Ramos (cell line): ENCODE data around the gene SRR.
"Not testable (repeated sequence)": the region's sequence is repeated elsewhere in the genome, so short reads cannot be mapped to it uniquely, and the experiment has no call there.

Experiments used
- in situ Hi-C: fragments of 300-500 bp; cut with MboI; formaldehyde crosslinking; loops from one replicate; pipeline ENCODE4 v1.14.3; 2022; ENCODE audit warnings: low sequenced_read_pairs; ENCODE audit not compliant: unreplicated experiment

The SRR gene, protein sequence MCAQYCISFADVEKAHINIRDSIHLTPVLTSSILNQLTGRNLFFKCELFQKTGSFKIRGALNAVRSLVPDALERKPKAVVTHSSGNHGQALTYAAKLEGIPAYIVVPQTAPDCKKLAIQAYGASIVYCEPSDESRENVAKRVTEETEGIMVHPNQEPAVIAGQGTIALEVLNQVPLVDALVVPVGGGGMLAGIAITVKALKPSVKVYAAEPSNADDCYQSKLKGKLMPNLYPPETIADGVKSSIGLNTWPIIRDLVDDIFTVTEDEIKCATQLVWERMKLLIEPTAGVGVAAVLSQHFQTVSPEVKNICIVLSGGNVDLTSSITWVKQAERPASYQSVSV

DNA sequence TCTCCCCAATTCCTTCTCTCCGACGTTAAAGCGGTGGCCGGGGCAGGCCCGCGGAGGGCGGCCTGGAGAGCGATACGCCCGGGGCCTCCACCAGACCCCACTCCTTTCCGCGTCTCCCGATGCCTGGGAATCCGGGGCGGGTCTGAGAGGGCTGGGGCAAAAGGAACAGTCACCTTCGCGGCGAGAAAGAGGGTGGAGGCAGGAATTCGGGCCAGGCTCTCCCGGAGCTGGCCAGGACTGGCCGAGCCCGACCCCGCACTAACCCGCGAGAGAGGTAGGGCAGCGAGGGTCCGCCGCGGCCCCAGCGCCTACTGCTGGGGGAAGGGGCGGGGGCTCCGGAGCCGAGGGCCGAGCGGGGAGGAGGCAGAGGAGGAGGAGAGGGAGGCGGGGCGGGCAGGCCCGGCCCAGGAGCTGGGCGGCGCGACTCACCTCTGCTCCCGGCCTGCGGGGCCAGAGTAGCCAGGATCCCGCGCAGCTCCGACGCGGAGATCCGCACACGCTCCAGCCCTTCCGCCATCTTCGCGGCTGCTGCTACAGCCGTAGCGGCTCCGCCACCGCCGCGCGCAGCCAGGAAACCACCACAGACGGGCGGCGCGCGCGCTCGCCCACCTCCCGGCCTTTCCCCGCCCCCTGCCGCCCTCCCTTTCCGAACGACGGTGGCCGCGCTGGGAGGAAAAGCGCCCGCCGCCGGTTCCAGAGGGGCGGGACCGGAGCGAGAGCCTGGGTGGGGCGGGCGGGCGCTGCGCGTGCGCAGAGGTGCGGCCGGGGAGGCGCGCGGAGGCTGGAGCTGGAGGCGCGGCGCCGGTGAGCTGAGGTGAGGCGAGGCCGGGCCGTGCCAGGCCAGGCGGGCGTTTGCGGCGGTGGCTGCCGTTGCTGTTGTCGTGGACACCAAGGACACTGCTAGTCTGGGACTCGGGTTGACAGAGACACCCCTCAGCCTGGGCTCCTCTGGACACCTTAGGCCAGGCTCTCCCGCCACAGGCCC lies at the start of gene SRR, which contains the start of gene SMG6:
Gene SRR, plus strand, starts transcription at position 747 of the 985 bp plus-strand sequence. CDS start 11,611 bp downstream, outside the sequence.
Gene SMG6, minus strand, starts transcription at position 582 of the 985 bp plus-strand sequence. Its CDS starts 65 bp downstream, at position 517.
- in situ Hi-C loops, result no loop called here

DNA sequence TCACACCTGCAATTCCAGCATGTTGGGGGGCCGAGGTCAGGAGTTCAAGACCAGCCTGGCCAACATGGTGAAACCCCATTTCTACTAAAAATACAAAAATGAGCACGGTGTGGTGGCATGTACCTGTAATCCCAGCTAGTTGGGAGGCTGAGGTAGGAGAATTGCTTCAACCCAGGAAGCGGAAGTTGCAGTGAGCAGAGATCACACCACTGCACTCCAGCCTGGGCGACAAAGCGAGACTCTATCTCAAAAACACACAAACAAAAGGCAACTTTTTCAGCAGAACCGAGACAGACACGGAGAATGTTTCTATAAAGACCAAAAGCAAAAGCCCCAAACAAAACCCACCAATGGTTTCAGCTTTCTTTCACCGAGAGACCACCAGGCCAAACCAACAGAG lies 44.9 kb upstream of the SRR start:
- in situ Hi-C loops, result not testable (repeated sequence)

DNA sequence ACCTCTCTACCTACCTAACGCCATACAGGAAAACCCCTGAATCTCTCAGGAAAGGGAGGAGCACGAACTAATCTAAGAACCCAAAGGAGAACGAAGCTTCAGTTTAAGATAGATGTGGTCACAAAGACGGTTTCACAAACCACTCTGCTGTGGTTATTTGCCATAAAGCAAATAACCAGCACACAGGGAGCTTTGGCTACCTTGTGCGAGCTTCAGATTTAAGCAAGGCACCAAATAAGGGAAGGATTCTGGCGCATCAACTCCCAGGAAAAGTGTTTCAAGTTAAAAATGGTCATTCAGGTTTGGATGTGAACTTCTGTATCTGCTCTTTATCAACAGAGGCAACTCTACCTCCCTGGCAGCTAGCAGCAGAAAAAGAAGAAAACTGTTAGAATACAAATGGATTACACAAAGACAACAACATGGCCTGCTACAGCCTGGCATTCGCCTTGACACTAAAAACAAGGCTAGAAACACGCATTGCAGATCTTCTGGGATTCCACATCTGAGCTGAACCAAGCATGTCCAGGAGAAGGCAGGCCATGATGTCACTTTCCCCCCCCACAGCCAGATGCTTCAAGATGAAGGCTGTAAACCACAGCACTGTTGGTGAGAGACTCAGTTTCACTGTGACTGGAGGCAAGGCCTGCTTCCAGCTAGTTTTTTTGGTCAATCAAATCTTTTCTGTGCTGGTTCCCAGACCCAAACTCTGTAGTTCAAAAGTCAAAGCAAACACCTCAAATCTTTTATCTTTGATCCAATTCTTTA lies 43.8 kb upstream of the SRR start:
- in situ Hi-C loops, result no loop called here

DNA sequence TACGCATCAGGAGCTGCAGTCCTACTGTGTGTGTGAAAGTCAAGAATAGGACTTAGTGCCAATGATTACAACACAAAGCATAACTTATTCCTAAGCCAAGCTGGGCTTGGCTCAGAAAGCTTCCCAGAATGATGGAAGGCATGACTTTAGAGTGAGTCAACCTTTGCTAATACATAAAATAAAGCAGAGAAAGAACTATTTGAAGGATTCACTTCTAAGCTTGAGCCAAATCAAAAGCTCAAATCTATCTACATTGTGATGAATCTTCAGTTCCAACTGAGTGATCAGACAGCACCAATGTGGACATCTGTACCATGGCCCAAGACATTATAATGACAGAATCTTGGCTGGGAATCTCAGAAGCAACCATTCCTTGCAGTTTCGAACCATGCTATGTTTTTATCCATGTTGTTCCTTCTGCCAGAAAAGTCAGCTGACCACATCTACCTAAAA lies 41.6 kb upstream of the SRR start:
- in situ Hi-C loops, result no loop called here

DNA sequence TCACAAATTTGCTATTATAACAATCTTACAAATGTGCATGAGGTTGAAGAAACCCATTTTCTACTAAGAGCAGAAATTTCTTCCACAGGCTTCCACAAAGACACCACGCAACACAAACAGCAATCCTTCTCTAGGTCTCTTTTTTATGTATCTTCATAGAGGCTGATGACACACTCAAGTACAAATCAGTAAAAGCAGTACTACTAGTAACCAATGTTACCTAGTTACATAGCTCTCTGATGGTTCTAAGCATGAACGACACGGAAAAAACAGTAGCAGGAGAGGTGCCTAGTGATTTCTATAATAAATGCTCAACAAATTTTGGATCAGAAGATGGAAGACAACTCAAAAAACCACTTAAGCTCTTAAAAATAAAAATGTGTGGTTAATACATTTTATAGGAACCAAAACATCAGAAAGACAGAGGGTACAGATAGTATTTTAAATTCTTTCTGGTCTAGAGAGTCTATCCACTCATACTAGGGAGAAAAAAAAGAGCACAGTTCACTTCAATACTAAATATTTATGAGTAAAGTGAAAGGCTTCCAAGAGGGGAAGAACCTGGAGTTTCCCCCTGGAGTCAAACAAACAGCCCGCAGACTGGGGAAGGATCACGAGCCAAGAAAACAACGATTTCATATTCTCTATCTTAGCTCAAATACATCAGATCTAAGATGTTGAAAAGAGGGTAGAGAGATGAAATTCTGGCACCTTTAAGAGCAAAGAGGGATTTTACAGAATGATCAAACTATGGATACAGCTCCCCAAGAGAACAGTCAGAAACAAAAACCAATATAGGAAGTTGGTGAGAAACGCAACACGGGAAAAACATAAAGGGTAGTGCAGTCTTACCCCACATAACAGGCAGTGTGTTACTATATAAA lies 40.3 kb upstream of the SRR start:
- in situ Hi-C loops, result no loop called here

DNA sequence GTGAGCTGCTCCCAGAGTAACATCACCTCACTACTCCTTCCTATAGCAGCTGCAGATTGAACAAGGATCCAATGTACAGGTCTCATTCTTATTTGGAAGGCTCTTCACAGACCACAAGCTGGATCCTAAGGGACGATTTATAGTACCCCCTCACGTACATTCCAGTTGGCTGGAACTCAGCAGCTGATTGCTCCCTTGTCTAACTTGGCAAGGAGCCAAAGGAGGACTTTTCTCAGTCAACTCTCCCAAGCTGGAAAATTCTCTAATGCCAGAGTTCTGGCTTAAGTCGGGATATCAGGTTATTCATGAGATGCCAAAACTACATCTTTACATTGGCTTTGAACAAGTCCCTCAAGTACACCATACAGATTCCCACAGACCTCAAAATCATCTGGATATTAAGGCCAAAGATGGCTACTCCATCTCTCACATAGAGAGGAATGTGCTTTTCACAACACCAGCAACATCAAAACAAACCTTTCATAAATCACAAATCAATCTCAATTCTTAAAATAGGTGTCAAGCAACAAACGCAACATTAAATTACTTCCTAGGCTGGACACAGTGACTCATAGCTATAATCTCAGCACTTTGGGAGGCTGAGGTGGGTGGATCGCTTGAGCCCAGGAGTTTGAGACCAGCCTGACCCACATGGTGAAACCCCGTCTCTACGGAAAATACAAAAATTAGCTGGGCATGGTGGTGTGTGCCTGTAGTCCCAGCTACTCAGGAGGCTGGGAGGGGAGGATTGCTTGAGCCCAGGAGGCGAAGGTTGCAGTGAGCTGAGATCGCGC lies 39.5 kb upstream of the SRR start:
- in situ Hi-C loops, result no loop called here

DNA sequence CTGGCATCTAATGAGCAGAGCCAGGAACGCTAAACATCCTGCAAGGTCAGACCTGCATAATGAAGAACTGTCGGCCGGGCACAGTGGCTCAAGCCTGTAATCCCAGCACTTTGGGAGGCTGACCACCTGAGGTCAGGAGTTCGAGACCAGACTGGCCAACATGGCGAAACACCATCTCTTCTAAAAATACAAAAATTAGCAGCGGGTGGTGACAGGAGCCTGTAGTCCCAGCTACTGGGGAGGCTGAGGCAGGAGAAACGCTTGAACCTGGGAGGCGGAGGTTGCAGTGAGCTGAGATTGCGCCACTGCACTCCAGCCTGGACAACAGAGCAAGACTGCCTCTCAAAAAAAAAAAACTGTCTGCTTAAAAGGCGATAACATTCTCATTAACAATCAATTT lies 38.6 kb upstream of the SRR start:
- in situ Hi-C loops, result not testable (repeated sequence)

DNA sequence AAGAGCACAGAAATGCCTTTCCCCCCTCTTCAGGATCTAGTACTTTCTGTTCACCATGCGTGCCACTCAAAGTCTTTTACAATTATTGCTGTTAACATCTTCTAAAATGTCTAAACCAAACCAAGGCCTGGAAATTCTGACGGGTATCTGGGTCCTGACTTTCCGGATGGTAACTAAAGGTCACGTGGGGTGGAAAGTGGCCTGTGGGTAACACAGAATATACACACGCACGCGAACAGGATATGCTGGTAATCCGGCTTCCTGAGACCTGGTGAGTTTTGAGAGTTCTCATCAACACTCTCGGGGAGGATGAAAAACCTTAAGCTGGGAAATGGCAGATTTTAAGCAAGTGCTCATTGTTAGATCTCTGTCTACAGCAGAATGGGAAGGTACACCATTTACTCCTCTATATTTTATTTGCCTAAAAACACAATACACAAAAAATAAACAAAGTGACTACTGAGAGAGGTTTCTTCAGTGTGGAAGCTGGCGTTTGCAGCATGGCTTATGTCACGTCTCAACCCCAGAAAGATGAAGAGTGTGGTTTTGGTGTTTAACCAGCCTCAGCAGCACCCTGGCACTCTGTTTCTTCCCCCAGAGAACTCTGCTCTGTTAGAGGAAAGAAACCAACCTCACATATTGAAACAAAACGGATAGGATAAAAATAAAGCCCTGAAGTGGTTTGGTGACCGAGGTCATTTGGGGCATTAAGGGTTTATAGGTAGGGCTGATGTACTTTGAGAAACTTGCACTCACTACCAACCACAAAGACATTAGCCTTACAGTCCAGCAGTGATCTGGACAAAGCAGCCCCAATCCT lies 37.5 kb upstream of the SRR start:
- in situ Hi-C loops, result no loop called here

DNA sequence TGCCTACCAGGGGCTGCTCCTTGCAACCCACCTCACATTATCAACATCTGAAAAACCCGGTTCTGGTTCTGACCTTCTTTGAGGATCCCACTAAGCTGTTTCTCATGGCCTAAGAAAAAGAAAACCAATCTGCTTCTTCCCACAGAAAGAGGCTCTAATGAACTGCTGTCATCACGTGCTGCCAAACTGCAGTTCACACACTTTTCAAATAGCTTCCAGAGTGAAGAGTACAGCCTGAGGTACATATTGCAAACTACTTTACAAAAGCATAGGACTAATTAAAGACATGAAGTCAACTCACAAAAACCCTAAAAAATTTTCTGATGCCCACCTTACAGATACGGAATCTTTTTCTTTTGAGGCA lies 36.9 kb upstream of the SRR start:
- in situ Hi-C loops, result no loop called here

DNA sequence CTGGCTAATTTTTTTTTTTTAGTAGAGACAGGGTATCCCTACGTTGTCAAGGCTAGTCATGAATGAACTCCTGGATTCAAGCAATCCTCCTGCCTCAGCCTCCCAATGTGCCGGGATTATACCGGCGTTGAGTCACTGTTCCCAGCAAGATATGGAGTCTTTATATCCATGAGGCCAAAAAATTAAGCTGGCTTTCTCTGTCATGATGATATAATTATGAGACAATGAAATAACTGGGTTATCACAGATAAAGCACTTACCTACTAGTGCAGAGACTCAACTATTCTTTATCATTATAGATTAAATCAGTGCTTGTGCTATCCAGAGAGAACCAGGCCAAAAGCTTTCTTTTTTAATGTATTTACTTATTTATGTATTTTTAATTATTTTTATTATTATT lies 36.4 kb upstream of the SRR start:
- in situ Hi-C loops, result no loop called here

DNA sequence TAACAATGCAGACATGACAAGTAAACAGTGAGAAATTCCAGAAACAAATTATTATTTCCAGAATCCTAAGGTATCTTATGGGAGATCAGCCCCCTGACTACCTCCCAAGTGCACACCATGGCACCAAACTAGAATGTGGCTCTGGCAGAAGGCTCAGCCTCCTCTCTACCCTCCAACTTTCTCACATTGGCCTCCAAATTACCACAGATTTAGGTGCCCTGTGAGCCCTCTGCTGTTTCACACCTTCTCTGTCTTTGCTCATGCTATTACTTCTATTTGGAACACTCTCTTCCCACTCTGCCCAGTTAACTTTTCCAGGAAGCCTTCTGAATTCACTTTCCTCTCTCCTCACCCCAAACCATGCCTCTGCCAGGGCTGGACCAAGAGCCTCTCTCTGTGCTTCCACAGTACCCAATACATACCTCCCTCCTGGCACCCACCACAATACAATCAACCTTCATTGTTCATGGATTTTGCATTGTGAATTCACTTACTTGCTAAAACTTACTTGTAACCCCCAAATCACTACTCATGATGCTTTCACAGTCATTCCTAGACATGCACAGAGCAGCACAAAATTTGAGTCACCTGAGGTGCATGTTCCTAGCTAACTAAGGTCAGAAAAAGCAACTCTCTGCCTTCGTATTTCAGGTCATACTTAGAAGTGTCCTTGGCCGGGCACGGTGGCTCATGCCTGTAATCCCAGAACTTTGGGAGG lies 31.6 kb upstream of the SRR start:
- in situ Hi-C loops, result no loop called here

DNA sequence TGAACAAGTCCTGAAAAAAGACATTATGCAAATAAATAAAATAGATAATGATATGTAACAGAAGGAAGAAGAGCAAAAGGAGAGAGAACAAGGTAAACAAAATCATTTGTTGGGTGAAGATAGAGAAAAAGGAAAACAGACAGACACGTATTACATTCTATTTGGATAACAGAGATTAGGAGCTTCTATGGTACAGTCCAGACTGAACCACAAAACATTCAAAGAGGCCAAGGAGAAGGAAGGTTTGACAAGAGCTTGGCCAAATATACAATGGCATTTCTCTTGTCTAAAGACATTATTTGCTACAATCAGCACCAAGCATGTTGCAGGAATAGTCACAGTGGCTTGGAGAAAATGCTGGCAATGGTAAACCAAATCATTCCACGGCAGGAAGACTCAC lies 29.3 kb upstream of the SRR start:
- in situ Hi-C loops, result no loop called here

DNA sequence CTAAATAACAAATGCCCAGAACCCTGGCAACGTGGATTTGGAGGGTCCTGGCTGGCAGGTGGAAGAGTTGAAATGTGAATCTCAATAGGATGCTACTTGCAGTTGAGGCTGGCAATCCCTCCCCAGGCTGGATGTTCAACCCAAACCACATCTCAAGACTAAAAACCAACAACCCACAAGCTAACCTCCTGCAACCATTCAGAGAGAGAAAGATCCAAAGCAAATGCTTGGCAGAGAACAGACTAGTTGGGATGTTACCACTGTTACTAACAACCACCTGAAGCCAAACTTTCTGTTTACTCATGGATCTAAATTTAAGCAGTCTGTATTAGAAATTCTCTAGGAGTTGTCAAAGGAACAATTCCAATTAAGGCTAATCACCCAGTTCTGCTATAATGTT lies 28.0 kb upstream of the SRR start:
- in situ Hi-C loops, result no loop called here

DNA sequence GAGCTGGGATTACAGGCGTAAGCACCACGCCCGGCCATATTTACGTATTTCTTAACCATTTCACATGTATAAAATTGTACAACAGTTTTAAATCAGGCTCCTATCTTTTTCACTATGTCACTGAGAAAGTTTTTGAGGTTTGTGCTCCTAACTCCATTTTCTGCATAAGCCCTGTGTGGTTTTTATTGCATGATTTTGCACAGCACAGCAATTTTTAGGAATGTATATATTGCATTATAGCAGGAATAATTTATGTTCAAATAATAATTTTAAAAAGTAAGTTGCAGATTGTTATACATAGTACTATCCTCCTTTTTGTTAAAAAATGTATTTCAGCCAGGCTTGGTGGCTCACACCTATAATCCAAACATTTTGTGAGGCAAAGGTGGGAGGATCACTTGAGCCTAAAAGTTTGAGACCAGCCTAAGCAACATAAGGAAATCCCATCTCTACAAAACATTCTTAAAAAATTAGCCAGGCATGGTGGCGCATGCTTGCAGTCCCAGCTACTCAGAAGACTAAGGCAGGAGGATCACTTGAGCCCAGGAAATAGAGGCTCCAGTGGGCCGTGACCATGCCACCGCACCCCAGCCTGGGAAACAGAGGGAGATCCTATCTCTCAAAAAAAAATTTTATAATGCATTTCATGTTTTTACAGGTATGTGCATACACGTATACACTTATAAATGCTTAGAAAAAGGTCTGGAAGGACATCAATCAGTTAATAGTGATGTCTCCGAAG lies 26.1 kb upstream of the SRR start:
- in situ Hi-C loops, result no loop called here

DNA sequence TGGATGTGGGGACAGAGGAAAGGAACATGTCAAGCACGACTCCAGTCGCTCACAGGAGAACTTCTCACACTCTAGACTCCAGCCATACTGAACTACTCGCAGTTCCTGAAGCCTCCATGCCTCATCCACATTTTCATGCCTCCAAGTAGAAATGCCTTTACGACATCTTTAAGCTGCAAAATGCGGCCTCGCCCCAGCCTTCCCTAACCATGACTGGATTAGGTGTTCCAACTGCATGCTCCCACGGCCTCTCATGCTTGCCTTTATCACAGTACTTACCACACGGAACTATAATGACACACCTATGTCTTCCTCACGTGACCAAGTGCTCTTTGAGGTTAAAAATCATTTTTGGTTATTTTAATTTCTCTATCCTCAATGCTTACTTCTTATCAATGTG lies 24.0 kb upstream of the SRR start:
- in situ Hi-C loops, result no loop called here

DNA sequence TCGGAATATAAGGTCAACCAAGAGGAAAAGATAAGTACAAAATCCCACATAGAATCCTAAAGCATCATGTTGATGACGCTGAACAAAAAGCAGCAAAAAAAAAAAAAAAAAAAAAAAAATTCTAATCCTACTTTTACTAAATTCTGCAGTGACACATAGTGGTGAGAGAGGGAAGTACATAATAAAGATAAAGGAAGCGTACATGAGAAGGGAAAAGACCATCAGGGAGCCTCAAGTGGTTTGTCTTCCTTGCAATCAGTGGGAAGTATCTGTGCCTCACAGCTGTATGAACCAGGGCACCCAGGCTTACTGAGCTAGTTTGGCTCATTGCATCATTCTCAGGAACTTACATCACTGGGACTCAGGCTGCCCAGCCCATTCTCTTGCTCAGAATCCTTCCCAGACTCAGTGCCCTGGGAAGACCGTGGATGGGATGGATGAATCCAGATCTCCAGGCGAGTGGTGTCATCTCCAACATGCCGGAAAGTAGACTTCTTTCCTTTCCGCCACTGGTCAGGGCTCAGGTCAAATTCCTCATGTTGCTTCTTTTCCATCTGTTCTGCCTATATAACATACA lies 21.4 kb upstream of the SRR start:
- in situ Hi-C loops, result no loop called here
